Gastrocnemius medialis (tissue), 4 donors: ENCODE results near the gene MTMR11.

ENCODE experiments used
- CTCF ChIP-seq, 5 experiments: fragments of 450-650 bp in 3 of 5; fragments of 200-600 bp in 2 of 5; sonication (generic) in 2 of 5; IDR thresholded peaks in 4 of 5; conservative IDR thresholded peaks in 1 of 5; 1 replicate in 4 of 5; 2 replicates in 1 of 5; pipeline ENCODE4 v1.5.1; 2016 to 2019; ENCODE audit warnings: antibody characterized with exemption in 5 of 5, mild to moderate bottlenecking in 3 of 5, moderate library complexity in 3 of 5
- POLR2A ChIP-seq, 2 donors: fragments of 450-650 bp; IDR thresholded peaks; one replicate each; pipeline ENCODE4 v1.6.1; 2017; ENCODE audit warnings: antibody characterized with exemption in 2 of 2, mild to moderate bottlenecking in 2 of 2, moderate library complexity in 2 of 2

- TF ChIP-seq CTCF (IDR thresholded peaks at IDR 0.05 in 4 of 5, conservative IDR thresholded peaks at IDR 0.05 in 1 of 5) (no peak), POLR2A (IDR thresholded peaks at IDR 0.05) (no peak)
Observed at GRCh38 chr1:149949911-149950310, 13.2 kb upstream of the MTMR11 start.
